Transverse colon (tissue), 4 donors: ENCODE results near the gene GRM4. TPM values are rescaled to one million over a fixed set of nuclear protein-coding genes. Genes with fewer than 3 reads are reported as not detected.

Source experiments
- DNase-seq: peaks from one replicate; pipeline ENCODE4 v3.0.0-alpha.2; 2019
- H3K27ac ChIP-seq, 4 donors: fragments of 200-600 bp; sonication (generic); 2 replicates each; pipeline ENCODE4 v1.5.1; 2016 to 2018; ENCODE audit warnings: inconsistent platforms in 4 of 4
- H3K27me3 ChIP-seq: fragments of 200-600 bp; sonication (generic); 2 replicates; pipeline ENCODE4 v1.5.1; 2017; ENCODE audit warnings: inconsistent platforms
- H3K36me3 ChIP-seq, 4 donors: fragments of 200-600 bp; sonication (generic); 2 replicates each; pipeline ENCODE4 v1.5.1; 2017 to 2019; ENCODE audit warnings: inconsistent platforms in 4 of 4
- H3K4me1 ChIP-seq, 4 donors: fragments of 200-600 bp; sonication (generic); 2 replicates each; pipeline ENCODE4 v1.5.1; 2017 to 2020; ENCODE audit warnings: inconsistent platforms in 4 of 4
- H3K4me3 ChIP-seq, 4 donors: fragments of 200-600 bp; sonication (generic); 1 replicate in 1 of 4; 2 replicates in 3 of 4; pipeline versions ENCODE4 v1.5.1 to v1.6.1; 2017 to 2019; ENCODE audit warnings: inconsistent platforms in 4 of 4
- H3K9me3 ChIP-seq, 2 donors: fragments of 200-600 bp; sonication (generic); 2 replicates each; pipeline ENCODE4 v1.5.1; 2017 to 2019; ENCODE audit warnings: inconsistent platforms in 2 of 2
- CTCF ChIP-seq, 5 experiments: fragments of 200-600 bp in 3 of 5; fragments of 450-650 bp in 2 of 5; sonication (generic) in 3 of 5; IDR thresholded peaks; 1 replicate in 2 of 5; 2 replicates in 3 of 5; pipeline ENCODE4 v1.5.1; 2016 to 2017; ENCODE audit warnings: antibody characterized with exemption in 5 of 5, inconsistent platforms in 3 of 5, mild to moderate bottlenecking in 2 of 5, moderate library complexity in 1 of 5
- EP300 ChIP-seq: sonication (generic); formaldehyde crosslinking; IDR thresholded peaks from one replicate; pipeline ENCODE4 v1.6.1; 2017; ENCODE audit warnings: antibody characterized with exemption, low read depth
- POLR2A ChIP-seq: fragments of 450-650 bp; IDR thresholded peaks from one replicate; pipeline ENCODE4 v1.6.1; 2016; ENCODE audit warnings: antibody characterized with exemption, mild to moderate bottlenecking, moderate library complexity
- POLR2AphosphoS5 ChIP-seq, 3 donors: sonication (generic); formaldehyde crosslinking; IDR thresholded peaks; one replicate each; pipeline ENCODE4 v1.6.1; 2016; ENCODE audit warnings: antibody characterized with exemption in 3 of 3
- WGBS, 2 donors: methylation state at CpG; one replicate each; pipeline ENCODE4 v1.1.5; 2018; ENCODE audit warnings: low coverage in 1 of 2; 5-methylcytosine and 5-hydroxymethylcytosine counted together
- in situ Hi-C, 4 donors: fragments of 200-750 bp; cut with MboI; loops; one replicate each; pipeline versions ENCODE4 v1.15.0 to v1.15.1; 2017; ENCODE audit warnings: low sequenced_read_pairs in 3 of 4, low pct_ligation_motif_present in 1 of 4, low pct_unique_long_range_greater_than_20kb in 1 of 4
- intact Hi-C: fragments of 100-400 bp; cut with DNase I; formaldehyde crosslinking; loops from one replicate; pipeline ENCODE4 v1.15.1; 2023; ENCODE audit warnings: low total_unique reads
- total RNA-seq, 4 donors: library from RNA; depleted of rRNA; stranded (reverse); fragments of >200 nt; gene quantifications; one replicate each; pipeline ENCODE4 v1.1.0, GENCODE V29; 2016

Gene GRM4
- total RNA-seq, 4 donors from 2014 or later = not detected

GRCh38 chr6:34179106-34179720, 33.3 kb upstream of the GRM4 start:
- 73% methylated on average over 12 of the region's 12 CpGs; no CpG with 5 or more reads in 1 of the 2 donors for WGBS, 2 donors
- in situ Hi-C loops (loop anchor here (25.0 kb wide), 1 partner anchor 433 kb away; no protein-coding TSS in a partner anchor), intact Hi-C loops (no loop called here)
- Histone ChIP-seq H3K36me3 (no peaks in the 10 kb centered on the region), H3K27me3 (no peaks in the 10 kb centered on the region), H3K4me3 (no peak overlapping the region), H3K9me3 (no peaks in the 10 kb centered on the region), H3K27ac (no peak overlapping the region), H3K4me1 (no peaks in the 10 kb centered on the region)
- no peak for DNase-seq
- TF ChIP-seq POLR2A (no peak), EP300 (no peak), POLR2AphosphoS5 (IDR thresholded peaks at IDR 0.05) (no peak), CTCF (IDR thresholded peaks at IDR 0.05) (no peak)

GRCh38 chr6:34178357-34179105, 32.6 kb upstream of the GRM4 start:
- in situ Hi-C loops = loop anchor here (25.0 kb wide), 1 partner anchor 434 kb away; no protein-coding TSS in a partner anchor
- no peaks in the 10 kb centered on the region for H3K27me3 ChIP-seq
- H3K27ac ChIP-seq = no peak overlapping the region
- no peak overlapping the region for H3K4me3 ChIP-seq
- no peaks in the 10 kb centered on the region for H3K36me3 ChIP-seq
- H3K9me3 ChIP-seq = no peaks in the 10 kb centered on the region
- no peak for DNase-seq
- no peaks in the 10 kb centered on the region for H3K4me1 ChIP-seq
- 91% methylated on average over 19 of the region's 19 CpGs; no CpG with 5 or more reads in 1 of the 2 donors for WGBS, 2 donors
- TF ChIP-seq CTCF (IDR thresholded peaks at IDR 0.05) (no peak), POLR2A (no peak), POLR2AphosphoS5 (IDR thresholded peaks at IDR 0.05) (no peak), EP300 (no peak)
- intact Hi-C loops = no loop called here

- 81% methylated on average over 5 of the region's 5 CpGs; no CpG with 5 or more reads in 1 of the 2 donors for WGBS, 2 donors
- Histone ChIP-seq H3K36me3 (no peaks in the 10 kb centered on the region), H3K27me3 (no peaks in the 10 kb centered on the region), H3K27ac (no peak overlapping the region), H3K4me3 (no peak overlapping the region), H3K4me1 (no peaks in the 10 kb centered on the region), H3K9me3 (no peaks in the 10 kb centered on the region)
- no peak for DNase-seq
- TF ChIP-seq CTCF (IDR thresholded peaks at IDR 0.05) (no peak), EP300 (no peak), POLR2A (no peak), POLR2AphosphoS5 (IDR thresholded peaks at IDR 0.05) (no peak)
- in situ Hi-C loops (loop anchor here (25.0 kb wide), 1 partner anchor 435 kb away; no protein-coding TSS in a partner anchor), intact Hi-C loops (no loop called here)
These were observed 31.3 kb upstream of the GRM4 start for GRCh38 chr6:34177181-34177591.

GRCh38 chr6:34176261-34177031, 30.6 kb upstream of the GRM4 start:
- intact Hi-C loops = no loop called here

More at GRCh38 chr6:34176261-34177031, 30.6 kb upstream of the GRM4 start:
- H3K27me3 ChIP-seq = no peaks in the 10 kb centered on the region
- H3K27ac ChIP-seq = no peak overlapping the region
- H3K36me3 ChIP-seq = no peaks in the 10 kb centered on the region
- H3K9me3 ChIP-seq = no peaks in the 10 kb centered on the region
- no peak overlapping the region for H3K4me3 ChIP-seq
- WGBS, 2 donors = 77 to 90% methylated on average over 4 to 9 of the region's 9 CpGs
- H3K4me1 ChIP-seq = no peaks in the 10 kb centered on the region
- TF ChIP-seq CTCF (IDR thresholded peaks at IDR 0.05) (no peak), POLR2A (no peak), POLR2AphosphoS5 (IDR thresholded peaks at IDR 0.05) (no peak), EP300 (no peak)
- in situ Hi-C loops = loop anchor here (25.0 kb wide), 1 partner anchor 436 kb away; no protein-coding TSS in a partner anchor
- DNase-seq = no peak
